Neural progenitor cell (in vitro differentiated cells): ENCODE data around the gene MACC1. TPM values are rescaled to one million over a fixed set of nuclear protein-coding genes. Genes with fewer than 3 reads are reported as not detected.

Experiments
- DNase-seq: peaks from one replicate; pipeline ENCODE4 v3.0.0-alpha.2; 2016; ENCODE audit warnings: low spot score
- H2AFZ ChIP-seq: fragments of 200-600 bp; sonication (generic); replicated peaks from 2 replicates; pipeline ENCODE4 v1.6.1; 2016; ENCODE audit warnings: antibody characterized with exemption
- H3F3A ChIP-seq: fragments of 200-600 bp; sonication (generic); 2 replicates; pipeline ENCODE4 v1.6.1; 2016; ENCODE audit warnings: antibody characterized with exemption, low read depth
- H3K27ac ChIP-seq: fragments of 200-600 bp; sonication (generic); 2 replicates; pipeline ENCODE4 v1.5.1; 2016; ENCODE audit warnings: mild to moderate bottlenecking
- H3K27me3 ChIP-seq: fragments of 200-600 bp; sonication (generic); 2 replicates; pipeline ENCODE4 v1.6.1; 2016; ENCODE audit warnings: mild to moderate bottlenecking, moderate library complexity
- H3K36me3 ChIP-seq: fragments of 200-600 bp; sonication (generic); 2 replicates; pipeline ENCODE4 v1.5.1; 2016
- H3K4me1 ChIP-seq: fragments of 200-600 bp; sonication (generic); 2 replicates; pipeline ENCODE4 v1.6.1; 2016; ENCODE audit warnings: mixed run types
- H3K4me2 ChIP-seq: fragments of 200-600 bp; sonication (generic); 2 replicates; pipeline ENCODE4 v1.6.1; 2016
- H3K4me3 ChIP-seq: fragments of 200-600 bp; sonication (generic); 2 replicates; pipeline ENCODE4 v1.5.1; 2016
- H3K79me2 ChIP-seq: fragments of 200-600 bp; sonication (generic); 2 replicates; pipeline ENCODE4 v1.6.1; 2016; ENCODE audit warnings: low read depth
- H3K9ac ChIP-seq: fragments of 200-600 bp; sonication (generic); 2 replicates; pipeline ENCODE4 v1.6.1; 2016
- H3K9me3 ChIP-seq: fragments of 200-600 bp; sonication (generic); 2 replicates; pipeline ENCODE4 v1.5.1; 2016; ENCODE audit warnings: low read depth
- H4K20me1 ChIP-seq: fragments of 200-600 bp; sonication (generic); 2 replicates; pipeline ENCODE4 v1.6.1; 2016; ENCODE audit warnings: low read depth
- H3K27ac Mint-ChIP-seq: 3 replicates; pipeline ENCODE4 v1.8.0; 2021; ENCODE audit warnings: mixed read lengths
- H3K27me3 Mint-ChIP-seq: 2 replicates; pipeline ENCODE4 v1.8.0; 2022; ENCODE audit warnings: low read depth, mild to moderate bottlenecking, inconsistent platforms, moderate library complexity, mixed read lengths; ENCODE audit not compliant: insufficient read depth
- H3K36me3 Mint-ChIP-seq: 3 replicates; pipeline ENCODE4 v1.8.0; 2021; ENCODE audit warnings: mixed read lengths
- H3K4me1 Mint-ChIP-seq: 3 replicates; pipeline ENCODE4 v1.8.0; 2021; ENCODE audit warnings: mixed read lengths
- H3K4me3 Mint-ChIP-seq: 3 replicates; pipeline ENCODE4 v1.8.0; 2021; ENCODE audit warnings: mild to moderate bottlenecking, moderate library complexity, mixed read lengths
- H3K9me3 Mint-ChIP-seq: 3 replicates; pipeline ENCODE4 v1.8.0; 2020; ENCODE audit warnings: mixed read lengths
- EZH2 ChIP-seq: fragments of 200-600 bp; sonication (generic); IDR thresholded peaks from 2 replicates; pipeline ENCODE4 v1.6.1; 2017; ENCODE audit warnings: antibody characterized with exemption, mild to moderate bottlenecking, moderate library complexity
- EZH2phosphoT487 ChIP-seq: fragments of 200-600 bp; sonication (generic); IDR thresholded peaks from 2 replicates; pipeline ENCODE4 v1.6.1; 2017; ENCODE audit warnings: antibody characterized with exemption
- total RNA-seq: library from RNA; depleted of rRNA; stranded (reverse); fragments of >200 nt; gene quantifications from 2 replicates; pipeline ENCODE4 v1.2.3, GENCODE V29; 2015; ENCODE audit warnings: low replicate concordance
- TF ChIP-seq, protein P1 (sequence below): fragments of 200-600 bp; sonication (generic); IDR thresholded peaks from 2 replicates; pipeline ENCODE4 v1.5.1; 2017; ENCODE audit warnings: antibody characterized with exemption, mild to moderate bottlenecking

Gene MACC1
- total RNA-seq, 1 donor from 2014 or later, result 7.2 TPM

DNA sequence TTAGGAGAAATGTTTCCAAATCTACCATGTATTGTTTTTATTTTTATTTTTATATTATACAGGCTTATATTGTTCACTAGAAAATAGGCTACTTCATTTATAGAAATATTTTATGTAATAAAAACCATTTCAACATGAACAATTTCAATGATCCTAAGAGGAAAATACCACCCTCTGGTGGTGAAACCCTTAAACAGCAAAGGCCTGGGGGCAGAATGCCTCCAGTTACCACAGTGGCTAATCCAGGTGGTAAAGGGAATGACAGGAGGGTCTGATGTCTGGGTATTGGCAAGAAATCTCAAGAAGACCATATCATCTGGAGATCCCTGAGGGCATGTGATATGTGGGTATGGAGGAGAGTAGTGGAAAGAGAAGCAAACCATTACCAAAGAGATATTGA, 19.3 kb downstream of the MACC1 start:
- Mint-ChIP-seq H3K27ac (no peak overlapping the region), H3K27me3 (no peaks in the 10 kb centered on the region), H3K36me3 (peaks cover 2% of the 10 kb centered on the region), H3K9me3 (peaks cover 3% of the 10 kb centered on the region), H3K4me1 (peaks cover 33% of the 10 kb centered on the region), H3K4me3 (no peak overlapping the region)
- TF ChIP-seq EZH2phosphoT487 (no peak), EZH2 (no peak)
- TF ChIP-seq, protein P1, sequence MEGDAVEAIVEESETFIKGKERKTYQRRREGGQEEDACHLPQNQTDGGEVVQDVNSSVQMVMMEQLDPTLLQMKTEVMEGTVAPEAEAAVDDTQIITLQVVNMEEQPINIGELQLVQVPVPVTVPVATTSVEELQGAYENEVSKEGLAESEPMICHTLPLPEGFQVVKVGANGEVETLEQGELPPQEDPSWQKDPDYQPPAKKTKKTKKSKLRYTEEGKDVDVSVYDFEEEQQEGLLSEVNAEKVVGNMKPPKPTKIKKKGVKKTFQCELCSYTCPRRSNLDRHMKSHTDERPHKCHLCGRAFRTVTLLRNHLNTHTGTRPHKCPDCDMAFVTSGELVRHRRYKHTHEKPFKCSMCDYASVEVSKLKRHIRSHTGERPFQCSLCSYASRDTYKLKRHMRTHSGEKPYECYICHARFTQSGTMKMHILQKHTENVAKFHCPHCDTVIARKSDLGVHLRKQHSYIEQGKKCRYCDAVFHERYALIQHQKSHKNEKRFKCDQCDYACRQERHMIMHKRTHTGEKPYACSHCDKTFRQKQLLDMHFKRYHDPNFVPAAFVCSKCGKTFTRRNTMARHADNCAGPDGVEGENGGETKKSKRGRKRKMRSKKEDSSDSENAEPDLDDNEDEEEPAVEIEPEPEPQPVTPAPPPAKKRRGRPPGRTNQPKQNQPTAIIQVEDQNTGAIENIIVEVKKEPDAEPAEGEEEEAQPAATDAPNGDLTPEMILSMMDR, result peak; percentile 54
- Histone ChIP-seq H3K27ac (no peak overlapping the region), H3K4me1 (peaks cover 7% of the 10 kb centered on the region), H3F3A (no peaks in the 10 kb centered on the region), H3K9me3 (no peaks in the 10 kb centered on the region), H3K27me3 (no peaks in the 10 kb centered on the region), H2AFZ (no peak overlapping the region), H4K20me1 (no peaks in the 10 kb centered on the region), H3K79me2 (no peaks in the 10 kb centered on the region), H3K36me3 (no peaks in the 10 kb centered on the region), H3K4me3 (no peak overlapping the region), H3K9ac (no peak overlapping the region), H3K4me2 (no peak overlapping the region)
- DNase-seq, result no peak

DNA sequence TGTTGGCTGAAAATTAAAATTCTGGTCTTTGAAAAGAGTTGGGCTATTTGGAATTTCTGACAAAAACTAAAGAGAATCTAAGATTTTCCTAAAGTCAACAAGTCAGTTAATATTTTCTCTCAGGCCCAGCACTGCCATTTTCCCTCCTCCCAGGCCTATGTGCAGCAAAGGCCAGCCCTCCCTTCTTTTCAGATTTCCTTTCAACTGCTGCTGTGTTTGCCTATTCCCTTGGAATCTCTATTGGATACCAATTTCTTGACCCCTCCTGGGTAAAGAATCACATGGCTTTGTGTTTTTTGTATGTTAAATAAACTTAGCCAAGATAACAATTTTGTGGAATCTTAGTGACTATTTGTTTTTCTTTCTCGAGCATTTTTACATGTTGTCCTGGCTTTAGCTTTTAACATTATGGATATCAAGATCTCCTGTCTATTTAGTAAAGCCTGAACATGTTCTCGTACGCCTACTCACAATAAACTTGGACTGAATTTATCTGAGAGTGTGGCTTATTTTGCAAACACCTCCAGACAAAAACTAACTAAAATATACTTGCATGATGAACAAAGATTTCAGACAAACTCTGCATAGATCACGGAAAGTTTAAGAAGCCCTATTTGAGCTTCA, 19.9 kb downstream of the MACC1 start:
- Histone ChIP-seq H3K9me3 (no peaks in the 10 kb centered on the region), H3K36me3 (no peaks in the 10 kb centered on the region), H2AFZ (no peak overlapping the region), H3K4me2 (no peak overlapping the region), H4K20me1 (no peaks in the 10 kb centered on the region), H3K4me1 (peaks cover 7% of the 10 kb centered on the region), H3K27me3 (no peaks in the 10 kb centered on the region), H3K27ac (no peak overlapping the region), H3K9ac (no peak overlapping the region), H3K4me3 (no peak overlapping the region), H3K79me2 (no peaks in the 10 kb centered on the region), H3F3A (no peaks in the 10 kb centered on the region)
- peaks cover 33% of the 10 kb centered on the region for H3K4me1 Mint-ChIP-seq
- no peak overlapping the region for H3K27ac Mint-ChIP-seq
- H3K4me3 Mint-ChIP-seq, result no peak overlapping the region
- H3K36me3 Mint-ChIP-seq, result peaks cover 2% of the 10 kb centered on the region
- H3K9me3 Mint-ChIP-seq, result peaks cover 3% of the 10 kb centered on the region
- TF ChIP-seq EZH2 (no peak), EZH2phosphoT487 (no peak)
- TF ChIP-seq, protein P1, result no peak
- no peaks in the 10 kb centered on the region for H3K27me3 Mint-ChIP-seq
- DNase-seq, result no peak

DNA sequence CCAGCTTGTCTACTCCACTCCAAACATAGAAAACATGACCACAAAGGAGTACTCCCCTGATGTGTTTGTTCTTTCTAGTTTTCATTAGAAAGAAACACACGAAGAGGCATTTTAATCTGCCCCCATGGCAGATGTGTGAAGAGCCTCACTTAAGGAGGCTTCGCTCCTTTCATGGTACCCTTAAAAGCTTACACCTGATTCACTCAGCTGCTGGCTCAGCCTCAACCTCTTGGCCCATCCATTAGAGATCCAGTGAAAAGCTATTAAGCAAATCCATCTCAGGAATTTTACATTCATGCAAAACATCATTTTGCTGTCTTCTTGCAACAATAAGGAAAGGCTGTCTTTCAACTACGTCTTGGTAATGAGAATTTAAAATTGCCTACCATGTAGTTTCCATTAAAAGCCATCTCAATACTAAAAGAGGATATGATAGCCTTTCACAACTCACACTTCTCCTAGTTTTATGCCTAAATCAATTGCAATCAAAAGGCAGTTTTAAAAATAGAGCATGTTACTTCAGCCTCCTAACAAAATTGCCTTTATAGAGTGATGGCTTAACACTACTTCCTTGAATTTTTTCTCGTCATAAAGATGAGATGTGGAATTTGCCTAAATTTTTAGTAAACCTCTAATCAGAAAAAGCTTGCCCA, 22.7 kb downstream of the MACC1 start:
- Mint-ChIP-seq H3K27me3 (peaks cover 3% of the 10 kb centered on the region), H3K27ac (no peak overlapping the region), H3K4me3 (no peak overlapping the region), H3K36me3 (peaks cover 2% of the 10 kb centered on the region), H3K4me1 (peaks cover 22% of the 10 kb centered on the region), H3K9me3 (peaks cover 7% of the 10 kb centered on the region)
- Histone ChIP-seq H2AFZ (no peak overlapping the region), H3K4me1 (no peaks in the 10 kb centered on the region), H3K27me3 (no peaks in the 10 kb centered on the region), H3K9me3 (no peaks in the 10 kb centered on the region), H3K79me2 (no peaks in the 10 kb centered on the region), H3K36me3 (no peaks in the 10 kb centered on the region), H4K20me1 (no peaks in the 10 kb centered on the region), H3K4me3 (no peak overlapping the region), H3K9ac (no peak overlapping the region), H3K27ac (no peak overlapping the region), H3F3A (no peaks in the 10 kb centered on the region), H3K4me2 (no peak overlapping the region)
- no peak for DNase-seq
- TF ChIP-seq EZH2, result no peak
- TF ChIP-seq EZH2phosphoT487, result no peak
- TF ChIP-seq, protein P1, result no peak
